ENCODE results near the gene FKBP10.

DNA sequence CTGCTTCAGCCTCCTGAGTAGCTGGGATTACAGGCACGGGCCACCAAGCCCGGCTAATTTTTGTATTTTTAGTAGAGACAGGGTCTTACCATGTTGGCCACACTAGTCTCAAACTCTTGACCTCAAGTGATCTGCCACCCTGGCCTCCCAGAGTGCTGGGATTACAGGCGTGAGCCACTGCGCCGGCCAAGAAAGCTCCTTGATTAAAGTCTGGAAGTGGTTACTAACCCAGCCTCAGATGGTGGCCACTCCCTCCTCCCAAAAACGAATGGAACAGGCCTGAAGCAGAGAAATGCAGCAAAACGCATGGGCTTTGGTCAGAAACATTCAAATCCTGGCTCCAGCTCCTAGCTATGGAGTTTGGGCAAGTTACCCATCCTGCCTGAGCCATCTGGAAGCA is 11.3 kb downstream of the FKBP10 start:
- TF ChIP-seq CTCF (IDR thresholded peaks at IDR 0.05; ENCODE audit: low read depth, low read length) (no peak), POLR2A (IDR thresholded peaks at IDR 0.05; ENCODE audit: extremely low read depth, insufficient read length) (no peak)
